GM19438 (cell line): ENCODE data around the gene TEPSIN.

Experiments used
- ATAC-seq: cut with Tn5 transposase; IDR thresholded peaks from one replicate; pipeline ENCODE4 v1.9.1; 2021; ENCODE audit warnings: low read depth; ENCODE audit not compliant: unreplicated experiment

Gene TEPSIN

DNA sequence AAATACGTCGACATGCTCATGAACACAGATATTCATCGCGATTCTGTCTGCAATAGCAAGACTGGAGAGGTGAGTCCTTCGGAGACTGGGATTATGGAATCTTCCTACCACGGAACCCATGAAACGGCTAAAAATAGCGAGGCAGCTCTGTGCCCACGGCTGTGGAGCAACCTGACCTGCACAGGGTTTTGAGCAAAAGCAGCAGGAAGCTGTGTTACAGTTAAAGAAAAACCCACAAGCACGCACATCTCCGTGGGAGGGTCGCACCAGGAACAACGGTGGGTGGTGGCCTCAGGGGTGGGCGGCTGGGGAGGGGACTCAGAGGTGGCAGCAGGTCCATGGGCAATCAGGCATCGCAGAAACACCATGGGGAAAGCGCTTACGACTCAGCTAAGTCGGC lies 31.4 kb upstream of the TEPSIN start:
- no peak for ATAC-seq

DNA sequence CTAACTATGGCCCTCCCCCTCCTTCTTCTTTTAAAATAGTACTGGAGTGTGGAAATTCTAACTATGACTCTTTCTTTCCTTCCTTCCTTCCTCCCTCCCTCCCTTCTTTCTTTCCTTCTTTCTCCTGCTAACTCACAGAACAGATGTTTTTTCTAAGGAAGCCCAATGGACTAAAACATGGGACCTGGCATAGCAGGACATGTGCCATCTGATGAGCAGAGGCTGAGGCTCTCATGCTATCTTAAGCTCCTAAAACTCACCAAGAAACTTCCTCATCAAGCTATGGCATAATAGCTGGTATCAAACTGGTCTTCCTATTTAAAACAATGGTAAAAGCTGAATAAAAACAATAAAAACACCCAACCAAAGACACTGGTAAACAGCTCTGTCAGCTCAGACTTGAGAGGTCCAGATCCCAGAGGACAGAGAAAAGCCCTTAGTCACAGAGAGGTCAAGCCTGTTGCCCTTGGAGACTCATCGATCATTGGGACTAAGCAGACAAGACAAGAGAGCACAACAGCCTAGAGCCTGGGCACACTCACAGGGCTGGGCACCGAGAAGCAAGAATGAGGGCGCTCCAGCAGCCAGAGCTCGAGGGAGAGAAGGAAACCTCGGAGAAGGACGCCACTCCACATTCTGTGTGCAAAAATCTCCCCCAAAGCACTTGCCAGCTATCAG lies 28.7 kb upstream of the TEPSIN start:
- no peak for ATAC-seq

DNA sequence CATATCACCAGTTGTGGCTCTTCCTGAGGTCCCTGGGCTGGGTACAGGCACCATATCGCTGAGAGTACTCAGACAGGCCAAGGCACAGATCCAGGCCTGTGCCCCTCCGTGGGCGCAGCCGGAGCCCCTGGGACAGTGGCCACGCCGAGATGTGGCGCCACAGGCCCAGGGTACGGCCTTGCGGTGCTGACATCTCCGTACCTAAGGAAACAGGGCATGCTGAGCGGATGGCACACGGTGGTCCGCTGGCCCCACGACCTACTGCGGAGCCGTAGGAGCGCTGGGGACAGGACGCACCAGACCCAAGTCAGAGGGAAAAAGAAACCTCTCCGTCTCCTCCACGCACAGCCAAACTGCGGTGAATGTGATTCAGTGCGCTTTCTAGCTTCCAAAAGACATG lies 26.7 kb upstream of the TEPSIN start:
- ATAC-seq = no peak

DNA sequence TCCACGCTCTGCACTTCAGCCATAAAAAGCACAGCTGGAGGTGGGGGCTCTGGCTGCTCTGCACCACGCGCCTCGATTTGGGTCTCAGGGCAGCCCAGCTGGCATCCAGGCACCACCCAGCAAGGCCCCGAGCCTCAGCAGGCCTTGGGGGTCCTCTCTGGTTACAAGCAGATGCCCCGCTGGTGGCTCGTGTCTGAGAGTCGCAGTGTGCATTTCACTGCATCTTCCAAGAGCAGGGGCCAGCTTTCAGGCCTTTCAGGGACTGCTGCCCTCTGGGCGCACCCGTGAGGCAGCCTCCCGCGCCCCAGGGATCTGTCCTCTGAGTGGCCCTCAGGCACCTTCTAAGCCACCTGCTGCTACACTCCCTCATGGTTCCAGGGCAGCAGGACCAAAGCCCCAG lies 25.8 kb upstream of the TEPSIN start:
- ATAC-seq = no peak

DNA sequence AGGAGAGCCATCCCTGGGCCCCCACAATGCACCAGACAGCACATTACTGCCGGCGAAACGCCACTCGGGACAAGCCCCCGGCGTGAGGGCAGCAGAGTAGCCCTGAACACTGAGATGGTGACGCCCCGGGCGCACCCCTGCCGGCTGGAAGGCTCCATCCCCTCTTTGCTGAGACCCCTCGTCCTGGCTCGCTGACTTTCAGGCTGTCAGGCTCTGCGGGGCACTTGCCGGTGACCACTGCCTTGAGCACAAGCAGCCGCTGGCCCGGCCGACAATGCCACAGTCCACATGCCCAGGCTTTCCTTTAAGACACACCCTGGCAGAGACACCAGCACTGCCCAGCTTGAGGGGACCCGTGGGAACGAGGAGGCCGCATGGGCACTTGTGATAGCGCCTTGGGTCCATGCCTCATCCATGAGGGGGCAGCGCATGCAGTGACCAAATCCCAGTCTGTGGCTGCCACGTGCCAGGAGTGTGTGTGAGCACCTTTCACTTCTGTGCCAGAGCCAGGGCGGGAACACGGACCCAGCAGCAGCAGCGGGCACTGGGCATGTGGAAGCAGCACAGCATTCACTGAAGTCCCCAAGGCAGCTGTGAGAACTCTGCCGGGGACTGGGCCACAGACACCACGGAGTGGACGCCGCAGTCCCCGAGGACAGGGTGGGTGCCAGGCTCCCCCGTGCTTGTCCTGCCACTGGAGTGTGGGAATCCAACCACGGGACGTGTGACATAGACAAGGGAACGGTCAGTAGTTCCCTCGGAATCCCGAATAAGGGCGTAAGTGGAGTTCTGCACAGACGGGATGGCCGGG lies 24.7 kb upstream of the TEPSIN start:
- ATAC-seq = no peak

DNA sequence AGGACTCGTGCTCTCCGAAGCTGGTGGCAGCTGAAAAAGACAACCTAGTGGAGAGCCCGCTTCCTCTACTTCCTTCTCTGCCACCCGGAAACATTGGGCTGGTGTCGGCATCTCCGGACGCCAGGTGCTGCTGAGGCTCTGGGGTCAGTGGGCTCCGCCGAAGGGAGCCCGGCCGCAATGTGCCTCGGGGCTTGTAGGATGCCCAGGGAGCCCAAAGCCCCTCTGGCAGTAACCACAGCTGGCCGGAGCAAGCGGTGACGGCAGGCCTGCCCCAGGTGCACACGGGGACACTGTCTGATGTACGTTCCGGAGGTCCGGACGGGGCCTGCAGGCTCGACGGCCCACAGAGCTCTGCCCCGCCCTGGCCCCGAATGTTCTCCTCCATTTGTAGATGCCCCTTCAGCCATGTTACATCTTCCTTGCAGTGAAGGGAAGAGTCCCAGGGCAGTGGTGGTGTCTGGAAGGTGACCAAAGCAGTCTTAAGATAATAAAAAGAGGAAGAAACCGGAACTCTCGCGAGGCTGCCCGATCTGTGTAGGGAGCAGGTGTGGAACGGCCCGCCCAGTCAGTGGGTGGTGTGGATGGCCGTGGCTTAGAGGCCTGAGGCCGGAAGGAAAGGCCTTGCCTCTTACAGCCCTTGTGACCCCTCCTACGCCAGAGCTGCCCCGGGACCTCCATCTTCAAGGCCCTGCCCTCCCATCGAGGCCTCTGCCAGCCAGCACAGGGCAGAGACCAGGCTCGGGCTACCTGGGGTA lies 22.9 kb upstream of the TEPSIN start:
- no peak for ATAC-seq

DNA sequence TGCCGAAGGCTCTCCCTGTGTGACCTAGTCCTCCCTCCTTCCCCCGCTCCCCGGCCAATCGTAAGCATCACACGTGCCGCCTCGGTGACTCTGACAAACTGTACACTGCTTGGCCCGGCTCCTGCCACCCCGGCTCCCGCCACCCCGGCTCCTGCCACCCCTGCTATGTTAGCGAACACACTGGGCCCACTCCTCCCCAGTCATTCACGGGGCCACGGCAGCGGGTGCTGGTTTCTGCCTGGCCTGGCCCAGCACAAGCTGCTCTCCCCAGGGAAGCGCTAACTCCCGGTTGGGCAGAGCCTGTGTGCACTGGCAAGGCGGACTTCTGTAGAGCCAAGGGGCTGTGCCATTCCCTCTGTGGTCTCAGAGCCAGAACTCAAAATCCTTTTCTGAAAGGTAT lies 22.2 kb upstream of the TEPSIN start:
- no peak for ATAC-seq

DNA sequence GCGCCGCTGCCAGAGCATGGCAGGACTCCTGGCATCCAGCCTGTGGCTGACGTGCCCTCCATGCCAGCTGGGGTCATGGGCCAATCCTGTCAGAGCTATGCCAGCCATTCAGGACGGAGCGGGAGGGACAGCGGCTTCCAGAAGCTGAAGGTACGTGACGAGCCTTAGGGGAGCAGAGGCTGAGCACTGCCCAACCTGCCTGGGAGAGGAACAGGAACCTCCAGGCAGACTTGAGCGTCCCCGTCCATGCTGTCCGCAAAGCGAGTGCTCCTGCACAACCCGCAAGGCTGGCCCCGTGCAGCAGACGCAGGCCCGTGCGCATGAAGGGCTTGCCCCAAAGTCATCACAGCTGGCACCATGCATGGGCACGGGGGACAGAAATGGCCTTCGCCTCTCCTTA lies 21.8 kb upstream of the TEPSIN start:
- ATAC-seq = no peak

DNA sequence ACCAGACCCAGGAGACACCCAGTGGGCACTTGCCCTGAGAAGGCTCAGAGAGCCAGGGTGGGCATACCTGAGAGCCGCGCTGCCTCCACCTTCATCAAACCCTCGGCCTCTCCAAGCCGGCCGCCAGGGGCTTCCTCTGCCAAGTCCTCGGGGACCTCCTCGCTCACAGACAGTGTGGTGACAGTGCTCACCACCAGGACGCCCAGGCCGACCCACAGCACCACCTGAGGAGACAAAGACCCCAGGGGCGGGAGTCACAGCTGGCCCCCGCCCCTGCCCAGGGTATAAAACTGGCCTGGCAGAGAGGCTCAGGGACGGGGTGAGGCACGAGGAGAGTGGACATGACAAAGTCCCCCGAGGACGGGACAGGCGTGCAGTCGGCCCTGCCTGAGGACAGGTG lies 21.3 kb upstream of the TEPSIN start:
- ATAC-seq = no peak

DNA sequence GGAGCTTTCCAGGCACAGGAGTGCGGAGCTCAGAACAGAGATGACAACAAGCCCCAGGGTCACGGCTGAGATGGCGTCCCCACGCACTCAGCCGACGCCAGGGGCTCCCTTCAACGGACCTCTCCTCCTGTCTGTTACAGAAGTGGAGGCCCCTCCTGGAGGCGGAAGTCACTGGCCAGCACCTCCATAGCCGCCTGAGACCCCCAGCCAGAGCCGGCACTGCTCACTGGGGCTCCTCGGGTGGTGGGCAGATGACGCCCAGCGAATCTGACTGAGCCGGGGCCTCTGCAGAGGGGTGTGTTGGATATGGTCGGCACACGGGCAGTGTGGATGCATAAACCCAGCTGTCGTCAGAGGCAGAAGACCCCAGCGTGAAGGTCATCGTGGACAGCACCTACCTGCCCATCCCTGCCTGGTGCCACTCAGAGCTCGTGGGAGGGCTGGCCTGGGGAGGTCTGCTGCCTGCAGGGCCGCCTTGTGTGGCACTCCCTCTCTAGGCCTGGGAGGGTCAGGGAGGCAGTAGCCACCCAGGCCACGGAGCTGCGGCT lies 20.3 kb upstream of the TEPSIN start:
- ATAC-seq = no peak

DNA sequence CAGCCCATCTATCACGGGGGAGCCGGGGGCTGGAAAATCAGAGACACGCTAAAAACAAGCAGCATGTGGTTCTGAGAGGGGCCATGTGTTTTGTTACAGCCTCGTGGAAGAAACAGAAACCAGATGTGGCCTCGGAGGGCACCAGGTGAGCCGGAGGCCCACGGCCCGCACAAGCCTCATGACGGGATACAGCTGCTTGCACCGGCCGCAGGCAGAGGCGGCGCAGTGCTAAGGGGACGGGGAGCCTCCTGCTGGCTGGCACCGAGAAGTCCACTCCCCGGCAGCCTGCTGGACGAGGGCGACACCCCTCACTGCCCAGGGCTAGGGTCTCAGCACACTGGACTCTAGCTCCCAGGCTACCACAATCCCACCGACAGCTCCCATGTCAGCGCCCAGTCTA lies 19.4 kb upstream of the TEPSIN start:
- ATAC-seq = no peak

DNA sequence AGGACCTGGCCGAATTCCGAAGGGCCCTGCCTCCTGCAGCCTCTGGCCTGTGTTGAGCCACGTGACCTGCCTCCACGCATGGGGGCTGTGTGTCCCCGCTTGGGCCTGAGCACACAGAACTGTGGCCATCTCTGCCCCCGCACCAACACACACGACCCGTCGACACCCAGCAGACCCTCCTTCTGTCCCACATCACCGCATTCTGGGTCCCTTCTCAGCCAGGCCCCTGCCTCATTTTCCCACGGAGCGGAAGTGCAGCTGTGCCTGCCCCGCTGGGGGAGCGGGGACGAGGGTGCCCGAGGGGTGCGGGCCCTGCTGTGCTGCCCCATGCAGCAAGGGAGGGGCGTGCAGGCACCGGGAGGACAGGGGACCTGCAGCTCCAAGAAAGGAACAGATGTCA lies 18.7 kb upstream of the TEPSIN start:
- no peak for ATAC-seq

DNA sequence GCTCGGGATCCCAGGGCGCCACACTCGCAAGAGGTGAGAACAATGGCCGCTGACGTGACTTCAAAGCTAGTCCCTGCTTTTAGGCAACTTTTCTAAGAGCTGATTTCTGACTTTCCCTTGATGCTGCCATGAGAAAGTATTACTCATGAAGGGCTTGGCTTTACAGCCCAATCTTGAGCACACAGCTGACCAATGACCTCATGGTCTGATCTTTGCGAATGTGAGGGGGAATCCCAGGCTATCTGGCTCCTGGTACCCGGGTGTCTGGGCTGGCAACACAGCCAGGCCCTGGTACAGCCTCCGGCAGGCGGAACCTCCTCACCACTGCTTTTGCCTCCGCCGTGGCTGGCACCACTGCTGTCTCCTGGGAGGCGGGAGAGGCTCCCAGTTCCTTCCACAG lies 17.8 kb upstream of the TEPSIN start:
- ATAC-seq = no peak

DNA sequence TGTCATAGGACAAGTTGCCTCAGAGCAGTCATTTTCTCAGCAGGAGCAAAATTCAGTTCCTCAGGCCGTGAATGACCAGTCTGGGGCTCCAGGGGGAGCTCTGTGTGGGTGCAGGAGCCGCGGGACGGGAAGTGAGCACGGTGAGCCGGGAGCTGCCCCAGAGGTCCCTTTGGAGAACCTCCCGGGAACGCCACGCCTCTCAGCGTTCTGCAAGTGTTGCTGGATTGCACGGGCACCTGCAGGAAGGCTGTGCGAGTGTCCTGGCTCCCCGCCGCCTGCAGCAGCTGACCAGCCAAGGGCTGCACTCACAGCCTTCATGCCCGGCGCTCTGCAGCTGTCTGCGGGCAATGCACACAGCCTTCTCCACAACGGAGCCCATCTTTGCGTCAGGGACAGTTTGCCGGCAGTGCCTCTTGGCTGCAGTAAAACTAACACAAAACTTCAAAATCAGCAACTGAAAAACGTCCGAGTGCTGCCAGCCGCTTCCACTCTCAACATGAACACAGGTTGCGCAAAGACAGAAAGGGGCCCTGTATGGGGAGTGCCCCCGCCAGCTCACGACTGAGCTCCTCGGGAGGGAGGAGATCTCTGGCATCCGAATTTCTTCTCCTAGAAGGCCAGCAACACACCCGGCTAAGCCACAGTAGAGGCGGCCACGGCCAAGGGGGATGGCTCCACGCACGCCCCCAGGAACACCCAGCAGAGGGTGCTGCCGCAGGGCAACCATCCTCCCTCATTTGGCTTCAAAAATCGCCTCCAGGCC lies 16.3 kb upstream of the TEPSIN start:
- ATAC-seq = no peak

DNA sequence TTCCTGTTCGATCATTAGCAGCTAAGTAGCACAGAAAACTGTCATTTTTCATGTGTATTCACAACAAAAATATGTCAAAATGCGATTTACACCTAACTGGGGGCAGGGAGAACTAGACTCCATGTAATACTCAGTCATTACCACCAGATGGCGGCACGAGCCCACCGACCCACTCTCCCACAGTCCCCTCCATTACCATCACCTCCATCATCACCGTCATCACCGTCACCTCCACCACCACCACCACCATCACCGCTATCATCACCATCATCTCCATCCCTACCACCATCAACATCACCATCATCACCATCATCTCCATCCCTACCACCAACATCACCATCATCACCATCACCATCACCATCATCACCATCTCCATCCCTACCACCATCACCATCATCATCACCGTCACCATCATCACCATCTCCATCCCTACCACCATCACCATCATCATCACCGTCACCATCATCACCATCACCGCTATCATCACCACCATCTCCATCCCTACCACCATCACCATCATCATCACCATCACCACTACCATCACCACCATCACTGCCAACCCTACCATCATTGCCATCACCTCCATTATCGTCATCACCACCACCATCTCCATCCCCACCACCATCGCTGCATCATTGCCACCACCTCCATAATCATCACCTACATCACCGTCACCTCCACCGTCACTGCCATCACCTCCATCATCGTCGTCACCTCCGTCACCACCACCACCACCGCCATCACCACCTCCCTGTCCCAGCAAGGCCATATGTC lies 14.7 kb upstream of the TEPSIN start:
- no peak for ATAC-seq

DNA sequence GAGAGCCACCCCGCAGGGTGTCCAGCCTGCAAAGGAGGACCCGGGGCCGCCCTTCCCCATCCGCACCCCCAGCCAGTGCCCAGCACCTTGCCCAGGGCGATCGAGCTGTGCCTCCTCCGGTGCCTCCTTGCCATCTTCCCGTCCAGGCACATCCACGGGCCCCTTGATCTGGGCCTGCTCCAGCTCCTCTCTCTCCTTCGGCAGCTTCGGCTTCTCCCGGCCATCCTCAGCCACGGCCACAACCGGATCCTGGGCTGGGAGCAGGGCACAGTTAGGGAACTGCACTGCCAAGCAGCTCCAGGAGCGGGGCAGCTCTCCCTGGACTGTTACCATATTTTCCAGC lies 14.1 kb upstream of the TEPSIN start:
- no peak for ATAC-seq

DNA sequence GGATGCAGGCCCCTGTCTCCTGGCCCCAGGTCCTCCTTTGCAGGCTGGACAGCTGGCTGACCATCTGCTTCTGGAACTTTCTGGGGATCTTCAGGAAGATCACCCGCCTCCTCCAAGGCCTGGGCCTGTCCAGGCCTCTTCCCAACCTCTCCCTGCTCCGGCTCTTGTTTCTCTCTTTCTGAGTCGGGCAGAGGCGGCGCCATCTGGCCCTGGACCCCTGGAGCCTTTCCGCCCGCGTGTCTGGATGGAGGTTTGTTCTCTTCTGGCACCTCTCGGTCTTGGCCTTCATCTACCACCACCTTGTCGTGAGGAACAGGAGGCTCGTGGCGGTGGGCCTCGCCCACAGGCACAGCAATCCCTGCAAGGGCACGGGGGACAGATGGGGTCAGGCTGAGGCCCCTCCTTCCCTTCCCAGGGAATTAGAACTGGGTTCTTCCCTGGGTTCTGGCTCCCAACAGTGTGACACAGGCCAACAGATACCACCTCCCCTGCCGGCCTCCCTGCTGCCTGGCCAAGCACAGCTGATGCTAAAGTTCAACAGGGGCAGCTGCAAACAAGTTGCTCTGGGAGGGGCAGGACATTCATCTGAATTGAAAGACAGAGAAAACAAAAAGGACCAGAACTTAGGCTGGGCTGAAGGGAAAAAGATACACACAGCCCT lies 13.6 kb upstream of the TEPSIN start:
- no peak for ATAC-seq

DNA sequence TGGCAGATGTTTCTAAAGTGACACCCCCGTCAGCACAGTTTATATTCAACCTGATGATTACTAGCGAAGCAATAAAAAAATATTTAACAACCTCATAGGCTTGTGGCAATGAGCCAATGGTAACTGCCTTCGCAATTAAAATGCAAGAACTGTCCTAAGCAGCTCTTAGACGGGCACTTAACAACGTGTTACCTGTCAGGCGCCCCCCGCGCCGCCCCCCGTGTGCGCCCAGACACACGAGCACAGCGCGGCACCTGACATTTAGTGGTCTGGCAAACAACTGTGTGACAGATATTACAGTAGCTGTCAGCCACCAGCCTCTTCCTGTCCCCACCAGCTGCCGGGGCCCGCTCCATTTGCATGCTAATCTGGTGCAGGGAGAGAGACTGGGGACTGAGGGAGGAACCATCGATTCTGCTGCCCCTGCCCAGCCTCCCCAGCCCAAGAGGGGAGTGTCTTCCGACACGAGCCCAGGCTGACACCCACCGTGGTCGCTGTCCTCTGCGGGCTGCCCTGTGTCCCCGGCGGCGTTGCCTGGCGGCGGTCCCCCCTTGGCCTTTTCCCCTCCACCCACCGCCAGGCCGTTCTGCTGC lies 12.9 kb upstream of the TEPSIN start:
- ATAC-seq = no peak

DNA sequence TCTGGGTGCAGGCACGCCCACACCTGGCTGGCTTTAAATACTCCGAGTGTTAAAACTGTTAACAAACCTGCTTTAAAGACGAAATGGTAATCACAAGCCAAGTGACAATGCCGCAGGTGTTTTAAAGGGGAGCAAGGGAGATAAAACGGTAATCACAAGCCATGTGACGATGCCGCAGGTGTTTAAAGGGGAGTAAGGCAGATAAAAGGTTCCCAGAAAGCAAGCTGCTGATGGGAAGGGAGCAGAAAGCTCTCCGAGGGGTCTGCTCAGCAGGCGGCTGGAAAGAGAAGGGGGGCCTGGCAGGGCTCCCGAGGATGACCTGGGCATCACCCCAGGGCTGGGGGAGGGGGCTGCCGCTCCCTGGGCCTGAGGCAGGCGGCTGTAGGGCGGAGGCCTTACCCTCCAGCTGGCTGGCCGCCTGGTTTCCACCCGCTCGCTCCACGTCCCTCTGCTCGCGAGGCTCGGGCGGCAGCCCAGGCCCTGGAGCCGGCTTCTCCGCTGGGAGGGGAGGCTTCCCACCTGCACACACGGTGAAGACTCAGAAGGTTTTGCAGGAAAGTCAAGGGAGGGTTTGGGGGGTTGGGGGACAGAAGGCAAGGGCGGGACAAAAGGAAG lies 12.3 kb upstream of the TEPSIN start:
- ATAC-seq = no peak
